Neutrophil (primary cell): ENCODE results near the gene IRF4.

ENCODE experiments used
- H3K27ac ChIP-seq: fragments of 200-600 bp; sonication (generic); 2 replicates; pipeline ENCODE4 v1.5.1; 2016; ENCODE audit warnings: mild to moderate bottlenecking, moderate library complexity
- H3K27me3 ChIP-seq: fragments of 200-600 bp; sonication (generic); 2 replicates; pipeline ENCODE4 v1.6.0; 2016; ENCODE audit warnings: mild to moderate bottlenecking
- H3K36me3 ChIP-seq: fragments of 200-600 bp; sonication (generic); 2 replicates; pipeline ENCODE4 v1.5.1; 2017
- H3K4me1 ChIP-seq, 2 experiments: fragments of 200-600 bp in 1 of 2; sonication (generic) in 1 of 2; 1 replicate in 1 of 2; 2 replicates in 1 of 2; pipeline versions ENCODE4 v1.5.1 to v1.6.1; 2013 to 2016; ENCODE audit warnings: low read depth in 1 of 2, low read length in 1 of 2, mild to moderate bottlenecking in 1 of 2, moderate library complexity in 1 of 2; ENCODE audit not compliant: control insufficient read depth in 1 of 2, insufficient read depth in 1 of 2
- H3K4me3 ChIP-seq, 2 experiments: fragments of 200-600 bp in 1 of 2; sonication (generic) in 1 of 2; 1 replicate in 1 of 2; 2 replicates in 1 of 2; pipeline ENCODE4 v1.5.1; 2013 to 2016; ENCODE audit warnings: low read depth in 1 of 2, low read length in 1 of 2, mild to moderate bottlenecking in 1 of 2, moderate library complexity in 1 of 2
- H3K9me3 ChIP-seq: fragments of 200-600 bp; sonication (generic); 2 replicates; pipeline ENCODE4 v1.5.1; 2016
- TF ChIP-seq, protein P1 (sequence below): fragments of 200-600 bp; sonication (generic); IDR thresholded peaks from 2 replicates; pipeline ENCODE4 v1.5.1; 2016; ENCODE audit warnings: antibody characterized with exemption

Gene IRF4

DNA sequence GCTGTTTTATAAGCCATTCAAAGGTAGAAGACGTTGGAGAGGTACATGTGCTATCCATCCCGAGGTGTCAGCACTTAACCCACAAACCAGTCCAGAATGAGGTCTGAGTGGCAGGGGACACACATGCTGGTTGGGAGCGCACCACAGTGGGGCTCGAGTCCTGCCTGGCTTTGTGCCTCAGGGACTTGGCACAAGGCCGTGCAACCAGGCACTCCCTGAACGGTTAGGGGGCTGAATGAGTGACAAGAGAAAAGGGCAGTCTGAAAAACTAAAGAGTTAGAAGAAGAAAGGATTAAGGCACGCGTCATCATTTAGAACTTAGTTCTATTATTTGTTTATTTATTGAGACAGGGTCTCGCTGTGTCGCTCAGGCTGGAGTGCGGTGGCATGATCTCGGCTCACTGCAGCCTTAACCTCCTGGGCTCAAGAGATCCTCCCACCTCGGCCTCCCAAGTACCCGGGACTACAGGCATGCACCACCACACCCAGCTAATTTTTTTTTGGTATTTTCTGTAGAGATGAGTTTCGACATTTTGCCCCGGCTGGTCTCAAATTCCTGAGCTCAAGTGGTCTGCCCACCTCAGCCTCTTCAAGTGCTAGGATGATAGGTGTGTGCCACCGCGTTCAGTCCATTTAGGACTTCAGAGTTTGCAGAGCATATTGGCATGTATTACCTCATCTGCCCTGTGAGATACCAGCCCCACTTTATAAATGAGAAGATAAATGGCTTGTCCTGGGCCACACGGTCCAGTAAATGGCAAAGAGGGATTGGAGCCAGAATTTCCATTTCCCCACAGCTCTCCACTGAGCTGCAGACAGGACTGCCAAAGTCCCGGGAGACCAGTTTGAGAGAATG, 47.4 kb upstream of the IRF4 start:
- no peak overlapping the region for H3K4me3 ChIP-seq
- TF ChIP-seq, protein P1, sequence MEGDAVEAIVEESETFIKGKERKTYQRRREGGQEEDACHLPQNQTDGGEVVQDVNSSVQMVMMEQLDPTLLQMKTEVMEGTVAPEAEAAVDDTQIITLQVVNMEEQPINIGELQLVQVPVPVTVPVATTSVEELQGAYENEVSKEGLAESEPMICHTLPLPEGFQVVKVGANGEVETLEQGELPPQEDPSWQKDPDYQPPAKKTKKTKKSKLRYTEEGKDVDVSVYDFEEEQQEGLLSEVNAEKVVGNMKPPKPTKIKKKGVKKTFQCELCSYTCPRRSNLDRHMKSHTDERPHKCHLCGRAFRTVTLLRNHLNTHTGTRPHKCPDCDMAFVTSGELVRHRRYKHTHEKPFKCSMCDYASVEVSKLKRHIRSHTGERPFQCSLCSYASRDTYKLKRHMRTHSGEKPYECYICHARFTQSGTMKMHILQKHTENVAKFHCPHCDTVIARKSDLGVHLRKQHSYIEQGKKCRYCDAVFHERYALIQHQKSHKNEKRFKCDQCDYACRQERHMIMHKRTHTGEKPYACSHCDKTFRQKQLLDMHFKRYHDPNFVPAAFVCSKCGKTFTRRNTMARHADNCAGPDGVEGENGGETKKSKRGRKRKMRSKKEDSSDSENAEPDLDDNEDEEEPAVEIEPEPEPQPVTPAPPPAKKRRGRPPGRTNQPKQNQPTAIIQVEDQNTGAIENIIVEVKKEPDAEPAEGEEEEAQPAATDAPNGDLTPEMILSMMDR, result no peak
- H3K27me3 ChIP-seq, result no peaks in the 10 kb centered on the region
- H3K27ac ChIP-seq, result no peak overlapping the region
- peaks cover 28 to 29% of the 10 kb centered on the region in 2 experiments for H3K4me1 ChIP-seq
- H3K36me3 ChIP-seq, result peaks cover 18% of the 10 kb centered on the region
- no peaks in the 10 kb centered on the region for H3K9me3 ChIP-seq

DNA sequence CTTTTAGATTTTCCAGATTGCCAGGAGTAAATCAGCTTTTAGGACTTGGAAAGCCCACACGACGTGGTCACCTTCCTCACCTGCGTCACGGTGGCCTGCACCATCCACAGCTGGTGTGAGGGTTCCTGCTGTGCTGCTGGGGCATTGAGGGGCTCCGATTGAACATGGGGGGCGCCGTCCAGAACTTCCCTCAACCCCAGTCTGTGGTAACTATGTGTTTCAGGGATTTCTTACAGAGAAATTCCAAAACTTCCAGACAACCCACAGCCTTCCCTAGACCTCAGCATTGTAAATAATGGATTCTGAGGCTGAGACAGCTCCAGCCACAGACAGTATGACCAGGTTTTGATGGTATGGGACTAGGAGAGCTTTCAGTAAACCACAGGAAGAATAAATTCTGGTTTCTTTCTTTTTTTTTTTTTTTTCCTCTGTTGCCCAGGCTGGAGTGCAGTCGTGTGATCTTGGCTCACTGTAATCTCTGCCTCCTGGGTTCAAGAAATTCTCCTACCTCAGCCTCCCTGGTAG, 46.7 kb upstream of the IRF4 start:
- H3K36me3 ChIP-seq, result peaks cover 24% of the 10 kb centered on the region
- H3K27me3 ChIP-seq, result no peaks in the 10 kb centered on the region
- TF ChIP-seq, protein P1, result no peak
- H3K4me3 ChIP-seq, result no peak overlapping the region
- H3K4me1 ChIP-seq, result peaks cover 21 to 22% of the 10 kb centered on the region in 2 experiments
- H3K27ac ChIP-seq, result no peak overlapping the region
- no peaks in the 10 kb centered on the region for H3K9me3 ChIP-seq

DNA sequence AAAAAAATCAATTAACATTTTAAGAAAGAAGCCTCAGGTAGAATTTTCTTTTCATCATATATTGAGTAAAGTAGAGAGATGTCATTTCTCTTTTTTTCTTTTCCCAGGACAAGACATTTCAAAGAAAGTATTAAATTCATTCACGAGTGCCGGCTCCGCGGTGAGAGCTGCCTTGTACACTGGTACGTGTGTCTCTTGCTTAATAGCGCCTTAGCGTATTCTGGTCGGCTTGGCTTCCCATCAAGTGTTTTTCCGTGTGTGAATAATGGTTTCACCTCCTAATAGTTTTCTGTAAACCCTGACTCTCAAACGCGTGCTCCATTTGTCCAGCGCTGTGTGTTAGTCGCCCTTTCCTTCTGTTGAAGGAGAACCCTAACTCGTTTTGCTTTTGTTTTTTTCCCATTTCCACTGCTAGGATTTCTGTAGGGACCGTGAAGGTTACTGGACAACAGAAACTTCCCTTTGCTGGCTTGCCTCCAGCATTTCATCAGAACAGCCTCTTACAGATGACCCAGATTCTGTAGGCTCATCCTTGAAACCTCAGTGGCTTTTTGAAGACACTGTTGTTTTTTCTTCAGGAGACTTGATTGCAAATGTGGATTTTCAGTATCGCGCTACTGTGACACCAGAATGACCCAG, 45.7 kb upstream of the IRF4 start:
- no peak overlapping the region for H3K4me3 ChIP-seq
- H3K36me3 ChIP-seq, result peaks cover 34% of the 10 kb centered on the region
- TF ChIP-seq, protein P1, result no peak
- H3K4me1 ChIP-seq, result peaks cover 11 to 12% of the 10 kb centered on the region in 2 experiments
- H3K9me3 ChIP-seq, result no peaks in the 10 kb centered on the region
- H3K27me3 ChIP-seq, result no peaks in the 10 kb centered on the region
- H3K27ac ChIP-seq, result no peak overlapping the region

DNA sequence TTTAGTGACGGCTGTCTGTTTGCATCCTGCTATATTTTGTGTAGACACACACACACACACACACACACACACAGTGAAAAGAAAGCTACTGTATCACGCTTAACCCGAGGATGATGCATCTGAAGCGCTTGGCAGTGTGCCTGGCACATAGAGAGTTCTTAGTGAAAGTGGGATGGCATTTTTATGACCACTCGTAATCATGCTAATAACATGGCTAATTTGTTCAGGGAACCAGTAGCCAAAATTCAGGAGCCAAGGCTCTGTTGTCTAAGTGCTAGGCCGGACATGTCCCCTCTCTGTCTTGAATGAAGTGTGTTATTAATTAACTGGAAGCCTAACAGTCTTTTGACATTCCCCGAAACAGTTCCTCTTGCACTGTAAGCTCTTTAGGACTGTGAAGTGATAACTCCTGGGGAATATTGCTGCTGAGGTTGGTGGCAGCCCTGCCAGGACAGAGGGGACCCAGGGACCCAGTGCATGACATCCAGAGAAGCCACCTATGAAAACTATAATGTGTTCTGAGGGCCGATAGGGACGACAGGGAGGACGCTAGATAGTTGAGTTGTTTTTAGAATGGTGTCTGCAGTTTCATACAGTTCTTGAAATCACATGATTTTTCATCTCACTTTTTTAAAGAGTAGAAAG, 45.0 kb upstream of the IRF4 start:
- TF ChIP-seq, protein P1, result no peak
- H3K4me1 ChIP-seq, result peaks cover 5 to 6% of the 10 kb centered on the region in 2 experiments
- H3K27me3 ChIP-seq, result no peaks in the 10 kb centered on the region
- no peak overlapping the region for H3K4me3 ChIP-seq
- H3K36me3 ChIP-seq, result peaks cover 40% of the 10 kb centered on the region
- H3K9me3 ChIP-seq, result no peaks in the 10 kb centered on the region
- H3K27ac ChIP-seq, result no peak overlapping the region

DNA sequence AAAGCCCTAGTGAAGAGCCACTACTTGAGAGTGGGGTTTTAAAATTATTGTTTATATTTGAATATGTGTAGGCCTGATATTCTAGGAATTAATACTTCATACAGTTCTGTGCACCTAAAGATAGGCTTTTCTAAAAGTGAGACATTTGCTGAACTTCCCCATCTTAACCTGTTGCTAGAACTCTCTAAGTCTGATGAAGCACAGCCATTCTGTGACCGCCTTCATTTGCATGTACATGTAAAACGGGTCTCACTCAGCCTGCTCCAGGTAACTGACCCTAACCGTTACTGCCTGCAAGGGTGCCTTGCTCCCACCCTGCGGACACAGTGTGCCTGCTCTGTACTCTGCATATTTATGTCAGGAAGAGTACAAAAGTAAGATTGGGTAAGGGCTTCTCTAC, 44.3 kb upstream of the IRF4 start:
- Histone ChIP-seq H3K36me3 (peaks cover 47% of the 10 kb centered on the region), H3K4me3 (no peak overlapping the region), H3K4me1 (no peaks in the 10 kb centered on the region), H3K27ac (no peak overlapping the region), H3K27me3 (no peaks in the 10 kb centered on the region), H3K9me3 (no peaks in the 10 kb centered on the region)
- TF ChIP-seq, protein P1, result no peak
